HG03280 (cell line): ENCODE measurements around the gene PATJ.
"Not testable (repeated sequence)": the region's sequence is repeated elsewhere in the genome, so short reads cannot be mapped to it uniquely, and the experiment has no call there.

Experiments
- ATAC-seq: cut with Tn5 transposase; IDR thresholded peaks from one replicate; pipeline ENCODE4 v1.9.1; 2021; ENCODE audit warnings: mild to moderate bottlenecking, moderate library complexity; ENCODE audit not compliant: unreplicated experiment

Gene PATJ

GRCh38 chr1:61887076-61887867 lies 145.0 kb downstream of the PATJ start:
- ATAC-seq: no peak

GRCh38 chr1:61887931-61888564 lies 145.8 kb downstream of the PATJ start:
- ATAC-seq: no peak

GRCh38 chr1:61888808-61889207 lies 146.5 kb downstream of the PATJ start:
- ATAC-seq: no peak

GRCh38 chr1:61890435-61890834 lies 148.2 kb downstream of the PATJ start:
- not testable (repeated sequence) for ATAC-seq

- no peak for ATAC-seq
These were observed 150.7 kb downstream of the PATJ start for GRCh38 chr1:61892977-61893376.

GRCh38 chr1:61894296-61894695 lies 152.0 kb downstream of the PATJ start:
- ATAC-seq: not testable (repeated sequence)

- no peak for ATAC-seq
These were observed 152.9 kb downstream of the PATJ start for GRCh38 chr1:61895175-61895574.

- no peak for ATAC-seq
These were observed 156.4 kb downstream of the PATJ start for GRCh38 chr1:61898658-61899057.

GRCh38 chr1:61904354-61904753 lies 162.1 kb downstream of the PATJ start:
- ATAC-seq: no peak

- no peak for ATAC-seq
These were observed 164.8 kb downstream of the PATJ start for GRCh38 chr1:61907102-61907501.

- ATAC-seq: no peak
These were observed 167.8 kb downstream of the PATJ start for GRCh38 chr1:61910035-61910434.

- ATAC-seq: no peak
These were observed 172.7 kb downstream of the PATJ start for GRCh38 chr1:61914823-61915482.

- ATAC-seq: no peak
These were observed 179.2 kb downstream of the PATJ start for GRCh38 chr1:61921435-61921834.

- no peak for ATAC-seq
These were observed 180.7 kb downstream of the PATJ start for GRCh38 chr1:61922950-61923480.

GRCh38 chr1:61925591-61926298 lies 183.5 kb downstream of the PATJ start:
- no peak for ATAC-seq

- ATAC-seq: no peak
These were observed 184.3 kb downstream of the PATJ start for GRCh38 chr1:61926597-61926996.

- ATAC-seq: no peak
These were observed 187.9 kb downstream of the PATJ start for GRCh38 chr1:61930116-61930645.

GRCh38 chr1:61931587-61932279 lies 189.5 kb downstream of the PATJ start:
- ATAC-seq: no peak

GRCh38 chr1:61935516-61935915 lies 193.2 kb downstream of the PATJ start:
- no peak for ATAC-seq

- no peak for ATAC-seq
These were observed 194.6 kb downstream of the PATJ start for GRCh38 chr1:61936839-61937238.
